Stimulated activated CD8-positive, alpha-beta memory T cell treated with anti-CD3 and anti-CD28 coated beads, Interleukin-12 subunit alpha, Interleukin-12 subunit beta, amount 100 ng/mL, for 1 hour (primary cell): Measurements from ENCODE around the gene WWOX.

Source experiments
- DNase-seq: peaks from one replicate; pipeline ENCODE4 v3.0.0-alpha.2; 2020; ENCODE audit warnings: low read depth

WWOX gene

DNA sequence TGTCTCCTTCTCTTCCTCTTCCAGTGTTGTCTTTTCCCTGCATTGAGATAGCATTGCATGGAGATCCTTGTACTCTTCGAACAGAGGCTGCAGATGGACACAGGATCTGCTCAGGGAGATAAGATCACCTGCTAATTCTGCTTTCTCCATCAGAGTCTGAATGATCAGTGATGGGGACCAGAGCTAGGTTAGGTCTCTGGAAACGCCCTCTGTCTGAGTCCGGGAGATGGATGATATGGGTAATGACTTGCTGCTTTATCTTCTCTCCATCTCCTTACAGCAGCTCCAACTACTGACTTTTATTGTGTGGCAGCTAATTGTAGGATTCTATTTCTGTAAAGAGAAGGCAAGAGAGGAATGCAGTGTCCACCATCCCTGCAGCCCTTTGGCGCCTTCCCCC lies 435.6 kb downstream of the WWOX start:
- no peak for DNase-seq

DNA sequence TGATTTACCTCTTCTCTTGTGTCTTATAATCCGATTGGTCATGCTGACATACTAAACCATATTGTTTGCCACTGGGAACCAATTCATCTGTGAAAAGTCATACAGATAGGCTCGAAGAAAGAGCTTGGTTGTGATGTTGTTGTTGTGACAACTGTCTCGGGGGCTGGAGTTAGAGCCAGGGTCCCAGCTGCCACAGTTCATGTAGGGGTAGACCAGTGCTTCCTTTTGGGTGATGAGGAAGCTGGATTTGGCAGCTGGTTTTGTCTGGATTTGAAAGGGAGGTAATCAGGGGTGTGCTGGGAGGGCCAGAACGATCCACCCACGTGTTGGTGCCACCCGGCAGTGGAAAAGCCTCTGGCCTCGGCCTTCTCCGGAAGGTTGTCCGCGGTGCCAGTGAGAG lies 438.1 kb downstream of the WWOX start:
- no peak for DNase-seq

DNA sequence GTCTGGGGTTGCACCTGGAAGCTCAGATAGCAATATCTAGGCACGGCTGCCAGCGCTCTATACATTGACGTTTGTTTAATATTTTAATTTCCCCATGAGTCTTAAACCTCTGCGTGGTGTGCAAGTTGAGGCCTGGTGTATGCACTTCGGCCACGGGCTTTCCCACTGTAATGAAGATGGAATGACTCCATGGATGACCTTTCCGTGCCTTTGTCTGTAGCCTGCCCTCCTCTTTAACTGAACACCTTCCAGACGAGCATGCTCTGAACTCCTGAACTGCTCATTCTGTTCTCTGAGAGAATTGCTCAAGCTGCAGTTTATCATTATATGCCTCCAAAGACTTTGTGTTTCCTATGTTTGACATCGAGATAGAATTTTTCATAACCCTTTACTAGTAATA lies 438.8 kb downstream of the WWOX start:
- no peak for DNase-seq

DNA sequence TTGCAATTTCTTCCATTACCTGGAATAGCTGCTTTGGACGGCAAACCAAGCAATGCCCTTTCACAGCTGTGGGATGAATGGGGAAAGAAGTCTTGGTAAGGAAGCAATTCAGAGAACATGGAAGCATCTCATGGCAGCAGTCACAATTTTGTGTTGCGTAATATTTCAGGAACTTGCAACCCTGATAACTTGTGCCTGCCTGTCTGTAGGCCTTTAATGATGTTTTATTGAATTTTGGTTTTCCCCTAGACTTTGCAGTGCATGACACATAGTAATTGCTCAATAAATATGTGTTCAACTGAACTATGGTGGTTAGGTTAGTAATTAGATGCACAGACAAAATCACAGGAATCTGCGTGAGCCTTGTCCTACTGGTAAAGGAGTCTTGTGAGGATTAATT lies 439.5 kb downstream of the WWOX start:
- DNase-seq, result no peak

DNA sequence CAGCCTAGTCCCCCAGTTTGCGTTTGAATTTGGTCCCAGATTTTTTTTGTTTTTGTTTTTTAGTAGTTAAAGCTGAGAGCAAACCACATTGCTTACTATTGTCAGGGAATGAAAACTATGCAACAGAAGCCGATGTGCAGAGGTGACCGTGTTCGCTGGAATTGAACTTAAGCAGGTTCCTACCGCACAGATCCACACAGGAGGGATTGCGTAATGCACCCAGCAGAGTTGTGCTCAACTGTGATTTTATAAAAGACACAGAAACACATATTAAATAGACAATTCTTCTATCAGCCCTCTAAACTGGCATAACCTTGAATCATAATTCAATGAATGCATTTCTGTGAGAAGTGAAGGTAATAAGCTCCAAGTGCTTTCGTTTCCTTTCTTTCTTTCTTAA lies 443.0 kb downstream of the WWOX start:
- no peak for DNase-seq

DNA sequence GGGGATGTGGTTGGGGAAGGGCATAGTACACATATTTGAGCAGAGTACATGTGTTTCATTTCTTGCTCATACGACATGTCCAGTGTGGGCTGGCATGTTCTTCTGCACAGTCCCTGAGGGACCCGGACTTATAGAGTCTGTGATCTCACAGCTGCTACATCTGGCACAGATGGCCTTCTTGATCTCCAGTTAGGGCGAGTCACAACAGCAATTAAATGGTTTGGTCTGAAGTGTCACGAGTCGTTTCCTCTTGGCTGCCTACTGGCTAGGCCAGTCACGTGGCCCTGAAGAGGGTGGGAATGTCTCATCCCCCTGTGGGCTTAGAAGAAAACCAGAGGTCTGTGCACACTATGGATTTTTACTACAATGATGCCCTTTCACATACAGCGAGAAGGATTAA lies 443.6 kb downstream of the WWOX start:
- DNase-seq, result no peak

DNA sequence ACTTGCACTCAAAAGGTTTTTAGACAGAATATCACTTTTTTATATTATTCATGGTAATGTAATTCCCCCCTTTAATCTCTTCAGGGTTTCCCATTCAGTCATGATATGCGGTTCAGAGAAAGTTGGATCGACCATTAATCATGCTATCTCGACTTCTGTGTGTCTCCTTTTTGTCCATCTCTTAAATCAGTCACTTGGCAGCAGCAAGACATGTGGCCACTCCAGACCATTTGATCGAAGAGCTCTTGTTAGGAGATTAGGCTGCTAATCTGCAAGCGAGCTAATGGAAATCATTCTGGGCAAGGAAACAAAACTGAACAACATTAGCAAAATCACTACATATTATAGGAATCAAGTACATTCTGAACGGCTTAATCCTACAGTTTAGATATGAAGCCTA lies 449.9 kb downstream of the WWOX start:
- no peak for DNase-seq

DNA sequence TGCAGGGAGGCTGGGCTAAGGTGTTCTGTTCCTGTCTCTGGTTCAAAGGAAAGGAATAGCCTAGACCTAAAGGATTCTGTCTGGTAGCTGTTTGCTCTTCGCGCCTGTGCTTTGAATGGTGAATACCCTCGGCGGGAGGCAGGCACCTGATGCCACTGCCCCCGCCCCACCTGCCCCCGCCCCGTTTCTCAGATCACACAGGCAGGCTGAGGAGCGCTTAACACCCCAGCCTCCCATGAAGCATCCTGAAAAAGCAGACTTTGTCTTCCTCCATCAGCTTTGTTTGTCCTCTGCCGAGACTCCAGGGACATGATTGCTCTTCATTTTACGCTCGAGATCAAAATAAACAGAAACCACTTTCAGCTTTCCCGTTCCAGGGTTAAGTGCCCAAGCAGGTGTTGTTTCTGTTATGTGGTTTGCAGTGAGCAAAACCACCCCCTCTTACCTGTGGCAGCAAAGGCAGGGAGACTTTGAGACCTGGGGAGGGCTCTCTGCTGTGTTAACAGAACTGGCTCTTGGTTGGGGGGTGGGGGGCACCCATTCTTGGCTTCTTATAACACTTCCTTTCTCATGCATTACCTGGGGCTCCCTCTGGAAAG lies 452.1 kb downstream of the WWOX start:
- no peak for DNase-seq

DNA sequence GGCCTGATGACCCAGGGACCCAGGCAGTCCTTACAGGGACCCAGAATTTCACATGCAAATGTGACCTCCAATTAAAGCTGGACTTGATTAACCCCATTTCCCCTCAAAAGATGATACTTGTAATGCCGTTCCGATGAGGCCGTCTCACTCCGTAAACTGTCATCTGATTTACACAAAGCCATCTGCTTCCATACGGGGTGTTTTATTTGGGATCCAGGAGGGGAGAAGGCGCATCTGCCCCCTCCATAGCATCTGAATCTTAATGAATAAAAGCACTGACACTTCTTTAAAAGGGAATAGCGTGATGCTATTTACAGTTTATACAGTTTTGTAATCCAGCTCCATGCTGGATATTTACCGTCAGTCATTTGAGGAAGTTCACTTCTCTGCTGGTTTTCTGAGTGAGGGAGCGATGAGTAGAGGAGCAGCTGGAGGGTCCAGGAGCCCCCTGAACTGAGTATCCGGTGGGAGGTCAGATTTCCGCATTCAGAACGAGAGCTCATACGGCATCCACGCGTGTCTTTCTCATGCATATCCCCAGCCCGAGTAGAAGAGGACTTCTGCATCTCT lies 452.7 kb downstream of the WWOX start:
- no peak for DNase-seq

DNA sequence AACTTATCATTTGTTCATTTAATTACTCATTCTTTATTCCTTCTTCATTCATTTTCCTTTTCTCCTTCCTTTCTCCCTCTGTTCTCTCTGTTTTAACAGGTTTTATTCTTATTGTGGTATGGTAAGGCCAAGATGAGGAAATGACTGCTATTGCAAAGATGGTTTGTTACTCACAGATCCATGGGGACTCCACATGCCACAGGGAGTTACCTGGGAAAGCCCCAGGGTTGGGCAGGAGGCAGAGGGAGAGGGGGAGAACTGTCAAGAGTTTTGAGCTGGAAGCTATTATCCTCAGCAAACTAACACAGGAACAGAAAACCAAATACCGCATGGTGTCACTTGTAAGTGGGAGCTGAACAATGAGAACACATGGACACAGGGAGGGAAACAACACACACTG lies 453.3 kb downstream of the WWOX start:
- no peak for DNase-seq

DNA sequence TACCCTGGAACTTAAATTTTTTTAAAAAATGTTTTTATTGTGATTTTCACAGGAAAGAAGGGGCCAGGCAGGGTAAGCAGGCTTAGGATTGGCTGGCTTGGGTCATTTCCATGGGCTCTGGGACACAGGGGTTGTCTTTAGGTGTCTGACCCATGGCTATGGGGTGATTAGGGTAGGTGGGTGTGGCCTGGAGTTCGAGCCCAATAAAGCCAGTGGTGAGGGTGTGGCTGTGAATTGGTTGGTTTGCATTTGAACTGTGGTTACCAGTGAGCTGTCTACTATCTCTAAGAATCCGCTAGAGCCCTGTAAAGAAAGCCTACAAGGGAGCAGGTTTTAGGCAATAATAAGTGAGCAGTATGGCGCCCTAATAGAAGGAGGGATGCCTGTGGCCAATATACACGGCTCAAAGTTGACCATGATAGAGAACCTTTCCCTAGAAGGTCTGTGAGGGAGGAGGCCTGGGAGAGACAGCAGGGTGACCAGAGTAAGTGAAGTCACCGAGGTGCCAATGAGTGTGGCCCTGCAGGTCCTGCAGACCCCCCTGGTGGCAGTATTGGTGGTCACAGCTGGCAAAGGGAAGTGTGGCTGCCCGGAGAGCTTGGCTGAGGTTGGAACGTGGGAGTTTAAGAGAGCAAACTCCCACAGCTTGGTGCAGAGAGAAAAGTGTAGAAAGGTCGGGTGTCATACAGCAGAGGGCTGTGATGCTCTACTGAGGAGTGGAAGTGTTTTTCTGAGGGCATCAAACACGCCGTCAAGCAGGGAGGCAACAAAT lies 454.0 kb downstream of the WWOX start:
- no peak for DNase-seq

DNA sequence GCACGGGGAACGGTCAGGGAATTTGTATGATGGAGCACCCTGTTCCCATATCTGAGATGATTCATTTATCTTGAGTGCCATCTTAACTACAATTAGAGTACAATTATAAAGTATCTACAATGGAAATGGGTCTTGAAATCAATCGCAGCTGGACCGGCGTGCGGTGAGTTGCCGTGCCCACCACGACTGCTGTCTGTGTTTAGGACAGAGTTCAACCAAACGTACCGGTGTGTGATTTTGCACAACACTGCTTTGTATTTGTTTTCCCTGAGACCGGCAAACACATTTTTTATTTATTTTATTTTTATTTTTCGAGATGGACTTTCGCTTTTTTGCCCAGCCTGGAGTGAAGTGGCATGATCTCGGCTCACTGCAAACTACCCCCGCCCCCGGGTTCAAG lies 457.0 kb downstream of the WWOX start:
- DNase-seq, result no peak

DNA sequence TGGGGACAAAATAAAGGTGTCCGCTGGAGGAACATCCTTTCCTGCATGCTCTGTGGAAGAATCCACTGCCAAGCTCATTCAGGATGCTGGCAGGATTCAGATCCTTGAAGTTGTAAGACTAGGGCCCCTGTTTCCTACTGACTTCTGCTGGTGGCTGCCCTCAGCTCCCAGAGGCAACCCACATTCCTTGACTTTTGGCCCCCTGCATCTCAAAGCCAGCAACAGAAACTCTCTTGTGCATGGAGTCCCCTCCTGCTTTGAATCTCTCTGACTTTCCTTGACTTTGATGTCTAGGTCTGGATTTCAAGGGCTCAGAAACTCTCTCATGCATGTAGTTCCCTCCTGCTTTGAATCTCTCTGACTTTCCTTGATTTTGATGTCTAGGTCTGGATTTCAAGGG lies 461.5 kb downstream of the WWOX start:
- DNase-seq, result no peak

DNA sequence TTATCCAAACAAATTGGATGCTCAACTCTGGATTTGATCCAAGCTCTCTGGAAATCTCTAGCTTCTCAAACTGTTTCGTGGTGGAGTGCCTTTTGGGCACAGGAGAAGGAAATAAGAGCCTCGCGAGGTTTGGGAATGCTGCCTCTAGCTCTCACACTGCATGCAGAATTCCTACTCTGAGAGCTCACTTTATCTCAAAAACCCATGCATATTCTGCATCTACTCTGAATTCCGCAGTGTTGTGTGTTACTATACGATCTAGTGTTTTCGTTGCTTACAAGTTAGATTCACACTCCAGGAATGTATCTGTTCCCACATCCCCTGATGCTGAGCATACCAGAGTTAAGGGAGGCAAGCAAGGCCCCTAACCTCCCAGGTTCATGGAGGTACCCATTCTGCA lies 462.7 kb downstream of the WWOX start:
- no peak for DNase-seq

DNA sequence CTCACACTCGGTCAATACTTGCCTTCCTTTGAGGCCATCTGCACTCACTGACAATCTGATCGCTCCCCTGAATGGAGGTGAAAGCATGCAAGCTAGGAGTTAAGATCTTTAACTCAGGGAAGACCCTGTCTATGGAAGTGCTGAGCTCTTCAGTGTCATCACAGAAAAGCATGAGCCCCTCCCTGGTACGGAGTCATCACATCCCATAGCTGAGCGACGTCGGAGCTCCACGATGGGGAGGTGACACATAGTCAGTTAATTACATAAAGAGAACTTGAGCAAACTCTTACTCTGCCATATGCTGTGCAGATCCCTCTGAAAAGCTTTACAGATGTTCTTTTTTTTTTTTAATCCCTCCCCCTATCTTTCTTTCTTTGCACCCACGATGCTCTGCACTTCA lies 463.2 kb downstream of the WWOX start:
- DNase-seq, result no peak

DNA sequence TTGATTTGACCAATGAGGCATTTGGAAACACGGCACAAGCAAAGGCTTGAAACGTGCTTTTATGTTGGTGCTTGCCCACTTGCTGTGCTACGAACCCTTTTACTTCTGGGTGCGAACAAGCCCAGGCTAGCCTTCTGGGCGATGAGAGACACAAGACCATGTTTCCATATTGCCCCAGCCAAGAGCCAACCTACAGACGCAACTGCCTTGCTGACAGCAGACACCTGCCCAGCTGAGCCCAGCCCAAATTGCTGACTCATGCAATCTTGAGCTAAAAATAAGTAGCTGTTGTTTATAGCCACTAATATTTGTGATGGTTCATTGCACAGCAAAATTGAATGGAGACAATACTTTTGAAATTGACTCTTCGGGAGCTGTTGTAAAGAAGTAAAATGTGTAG lies 464.5 kb downstream of the WWOX start:
- no peak for DNase-seq

DNA sequence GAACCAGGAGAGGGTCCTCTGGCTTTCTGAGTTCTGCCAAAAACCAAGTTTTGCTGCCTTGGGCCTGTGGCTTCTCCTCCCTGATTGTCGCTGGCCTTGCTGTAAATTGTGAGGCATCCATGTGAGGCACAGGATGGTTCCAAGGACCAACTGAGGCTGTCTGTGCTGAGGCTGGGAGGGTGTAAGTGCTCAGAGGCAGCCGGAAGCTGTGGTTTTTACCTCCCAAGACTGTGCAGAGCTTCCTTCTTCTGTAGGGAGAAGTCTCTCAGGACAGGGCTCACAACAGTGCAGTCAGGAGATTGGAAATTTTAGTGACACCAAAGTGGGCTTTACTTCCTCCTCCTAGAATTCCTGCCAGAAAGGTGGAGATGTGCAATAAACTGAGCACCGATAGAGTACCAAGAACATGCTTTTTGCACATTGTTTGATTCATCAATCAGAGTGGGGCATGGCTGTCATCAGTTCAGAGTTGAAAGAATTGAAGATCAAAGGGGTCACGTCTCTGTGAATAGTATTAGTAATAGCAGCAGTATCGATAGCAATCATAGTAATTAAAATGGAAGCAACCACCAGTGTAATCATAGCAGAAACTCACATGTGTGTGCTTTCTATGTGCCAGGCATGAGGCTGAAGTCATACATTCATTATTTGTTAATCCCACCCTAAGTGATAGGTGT lies 467.1 kb downstream of the WWOX start:
- no peak for DNase-seq

DNA sequence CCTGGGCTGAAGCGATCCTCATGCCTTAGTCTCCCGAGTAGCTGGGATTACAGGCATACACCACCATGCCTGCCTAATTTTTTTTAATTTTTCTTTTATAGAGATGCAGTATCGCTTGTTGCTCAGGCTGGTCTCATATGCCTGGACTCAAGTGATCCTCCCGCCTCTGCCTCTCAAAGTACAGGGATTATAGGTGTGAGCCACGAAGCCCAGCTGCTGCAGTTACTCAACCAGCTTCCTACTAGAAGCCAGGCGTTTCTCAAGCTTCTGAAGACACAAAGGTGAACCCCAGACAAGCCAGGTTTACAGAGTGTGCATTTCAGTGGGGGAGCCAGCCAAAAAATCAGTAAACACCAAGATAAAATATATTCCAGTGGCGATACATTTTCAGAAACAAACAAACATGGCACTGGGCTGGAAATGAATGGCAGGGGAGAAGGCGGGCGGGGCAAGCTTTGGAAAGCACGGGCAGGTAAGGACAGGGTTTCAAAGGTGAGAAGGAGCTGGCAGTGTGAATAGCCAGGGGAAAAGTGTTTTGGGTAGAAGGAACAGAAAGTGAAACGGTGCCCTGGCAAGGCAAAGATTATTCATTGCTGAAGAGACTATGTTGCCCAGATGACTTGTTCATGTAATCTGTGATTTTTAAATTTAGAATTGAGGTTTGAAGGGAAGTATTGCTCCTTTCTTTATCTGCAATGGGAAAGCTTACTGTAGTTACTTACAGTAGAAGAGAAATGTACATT lies 471.1 kb downstream of the WWOX start:
- DNase-seq, result no peak

DNA sequence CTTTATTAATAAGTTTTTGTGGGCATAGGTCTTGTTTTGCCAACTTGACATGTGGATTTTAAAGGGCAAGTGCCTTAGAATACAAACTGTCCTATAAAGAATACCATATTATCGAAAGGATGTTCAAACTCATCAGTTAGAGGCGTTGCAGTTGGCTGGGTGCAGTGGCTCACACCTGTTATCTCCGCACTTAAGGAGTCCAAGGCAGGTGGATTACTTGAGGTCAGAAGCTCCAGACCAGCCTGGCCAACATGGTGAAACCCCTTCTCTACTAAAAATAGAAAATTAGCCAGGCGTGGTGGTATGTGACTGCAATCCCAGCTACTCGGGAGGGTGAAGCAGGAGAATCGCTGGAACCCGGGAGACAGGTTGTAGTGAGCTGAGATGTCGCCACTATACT lies 472.0 kb downstream of the WWOX start:
- no peak for DNase-seq

DNA sequence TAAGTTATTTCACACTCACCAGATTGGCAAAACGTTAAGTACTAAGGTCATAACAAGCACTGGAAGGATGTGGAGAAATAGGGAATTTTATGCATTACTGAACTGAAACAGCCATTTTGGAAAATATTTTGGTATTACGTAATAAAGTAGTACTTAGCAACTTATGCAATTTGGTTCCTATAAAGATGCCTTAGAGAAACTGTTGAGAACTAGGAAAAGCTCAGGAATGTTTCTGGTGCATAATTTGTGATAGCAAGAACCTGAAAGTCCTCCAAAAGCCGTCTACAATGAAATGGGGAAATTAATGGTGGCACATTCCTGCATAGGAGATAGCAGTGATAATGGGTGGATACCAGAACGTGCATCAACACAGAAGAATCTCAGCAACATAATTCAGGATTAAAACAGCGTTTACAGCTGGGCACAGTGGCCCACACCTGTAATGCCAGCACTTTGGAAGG lies 472.5 kb downstream of the WWOX start:
- DNase-seq, result no peak

DNA sequence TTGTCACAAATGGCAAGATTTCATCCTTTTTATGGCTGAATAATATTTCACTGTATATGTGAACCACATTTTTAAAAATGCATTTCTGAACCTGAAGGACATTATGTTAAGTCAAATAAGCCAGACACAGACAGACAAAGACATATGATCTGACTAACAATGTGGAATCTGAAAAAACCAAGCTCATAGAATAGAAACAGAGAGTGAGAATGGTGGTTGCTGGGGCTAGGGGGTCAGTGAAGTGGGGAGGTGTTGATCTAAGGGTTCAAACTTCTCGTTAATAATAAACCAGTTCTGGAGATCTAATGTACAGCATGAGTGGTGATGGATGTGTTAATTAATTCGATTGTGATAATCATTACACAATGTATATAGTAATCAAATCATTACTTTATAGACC lies 475.1 kb downstream of the WWOX start:
- DNase-seq, result no peak

DNA sequence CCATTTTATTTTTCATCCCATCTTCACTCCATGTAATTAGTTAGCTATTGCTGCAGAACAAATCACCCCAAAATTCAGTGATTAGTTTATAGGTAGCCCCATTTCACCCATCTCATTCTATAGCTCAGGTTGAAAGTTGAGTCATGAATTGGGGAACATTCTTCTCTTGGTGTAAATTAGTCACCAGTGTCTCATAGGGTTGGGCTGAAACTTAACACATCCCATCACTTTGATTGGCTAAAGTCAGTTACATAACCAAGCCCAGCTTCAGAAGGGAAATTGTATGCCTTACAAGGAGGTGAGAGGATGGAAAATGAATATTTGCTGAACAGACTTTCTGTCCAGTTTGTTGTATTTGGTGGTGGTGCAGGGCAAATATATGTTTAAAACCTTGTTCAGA lies 477.5 kb downstream of the WWOX start:
- DNase-seq, result no peak
